Measurements from ENCODE around the gene CNTN4. TPM values are rescaled to one million over a fixed set of nuclear protein-coding genes. Genes with fewer than 3 reads are reported as not detected.

Gene CNTN4
- polyA plus RNA-seq, 1 donor (not counting 4 experiments of a cell fraction or from before 2014, with no cell fraction given), result not detected

DNA sequence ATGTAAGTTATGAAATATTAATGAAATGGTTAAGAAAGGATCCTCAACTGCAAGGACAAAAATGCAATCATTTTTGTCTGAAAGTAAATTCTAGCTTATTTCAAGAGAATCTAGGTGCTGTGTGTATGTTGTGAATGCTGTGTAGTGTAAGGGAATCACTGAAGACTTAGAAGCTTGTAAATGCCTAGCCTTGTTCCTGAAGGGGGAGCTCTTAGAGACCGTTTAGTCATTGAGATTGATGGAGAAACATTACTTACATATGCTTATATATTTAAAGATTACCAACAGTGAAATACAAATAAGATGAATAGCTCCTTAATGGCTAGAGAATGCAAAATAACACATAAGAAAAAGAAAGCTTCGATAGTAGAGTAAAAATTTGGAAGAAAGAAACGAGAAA lies 67.9 kb downstream of the CNTN4 start:
- dilution Hi-C loops (cut with MboI; ENCODE audit: extremely low pct_ligation_motif_present, low sequenced_read_pairs), result no loop called here
- no peaks in the 10 kb centered on the region for H3K27me3 ChIP-seq (ENCODE audit: control insufficient read depth, extremely low read depth, insufficient read depth, low read length)
- H3K9me3 ChIP-seq (ENCODE audit: control insufficient read depth, low read depth, low read length), result no peaks in the 10 kb centered on the region
- TF ChIP-seq, protein P1, sequence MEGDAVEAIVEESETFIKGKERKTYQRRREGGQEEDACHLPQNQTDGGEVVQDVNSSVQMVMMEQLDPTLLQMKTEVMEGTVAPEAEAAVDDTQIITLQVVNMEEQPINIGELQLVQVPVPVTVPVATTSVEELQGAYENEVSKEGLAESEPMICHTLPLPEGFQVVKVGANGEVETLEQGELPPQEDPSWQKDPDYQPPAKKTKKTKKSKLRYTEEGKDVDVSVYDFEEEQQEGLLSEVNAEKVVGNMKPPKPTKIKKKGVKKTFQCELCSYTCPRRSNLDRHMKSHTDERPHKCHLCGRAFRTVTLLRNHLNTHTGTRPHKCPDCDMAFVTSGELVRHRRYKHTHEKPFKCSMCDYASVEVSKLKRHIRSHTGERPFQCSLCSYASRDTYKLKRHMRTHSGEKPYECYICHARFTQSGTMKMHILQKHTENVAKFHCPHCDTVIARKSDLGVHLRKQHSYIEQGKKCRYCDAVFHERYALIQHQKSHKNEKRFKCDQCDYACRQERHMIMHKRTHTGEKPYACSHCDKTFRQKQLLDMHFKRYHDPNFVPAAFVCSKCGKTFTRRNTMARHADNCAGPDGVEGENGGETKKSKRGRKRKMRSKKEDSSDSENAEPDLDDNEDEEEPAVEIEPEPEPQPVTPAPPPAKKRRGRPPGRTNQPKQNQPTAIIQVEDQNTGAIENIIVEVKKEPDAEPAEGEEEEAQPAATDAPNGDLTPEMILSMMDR (optimal IDR thresholded peaks at IDR 0.05 in 1 of 3, IDR thresholded peaks at IDR 0.05 in 1 of 3, conservative IDR thresholded peaks at IDR 0.05 in 1 of 3; ENCODE audit: extremely low read depth in 1 of 3, insufficient read depth in 2 of 3, low read length in 3 of 3), result no peak
- no peak for TF ChIP-seq EZH2 (IDR thresholded peaks at IDR 0.05; ENCODE audit: low read length)
- H3K27ac ChIP-seq (ENCODE audit: control insufficient read depth, insufficient read depth, low read length), result no peak overlapping the region
- H3K9ac ChIP-seq (ENCODE audit: control insufficient read depth, extremely low read depth, insufficient read depth, low read length), result no peak overlapping the region
- H3K79me2 ChIP-seq (ENCODE audit: control insufficient read depth, insufficient read depth, low read length), result no peaks in the 10 kb centered on the region
- H4K20me1 ChIP-seq (ENCODE audit: control insufficient read depth, extremely low read depth, insufficient read depth, low read length), result no peaks in the 10 kb centered on the region
- H3K4me1 ChIP-seq (ENCODE audit: control insufficient read depth, extremely low read depth, insufficient read depth, low read length), result no peaks in the 10 kb centered on the region
- DNase-seq (ENCODE audit: low read depth, low spot score) (no peak), FAIRE-seq (no peak)
- no peaks in the 10 kb centered on the region for H3K9me1 ChIP-seq (ENCODE audit: control insufficient read depth, extremely low read depth, insufficient read depth, low read length)
- H3K36me3 ChIP-seq (ENCODE audit: control insufficient read depth in 2 of 2, extremely low read depth in 1 of 2, insufficient read depth in 2 of 2, low read length in 2 of 2), result no peaks in the 10 kb centered on the region
- H3K4me2 ChIP-seq (ENCODE audit: control insufficient read depth, extremely low read depth, insufficient read depth, low read depth, low read length), result no peak overlapping the region
- H2AFZ ChIP-seq (ENCODE audit: control insufficient read depth, low read length), result no peak overlapping the region
- no peak overlapping the region for H3K4me3 ChIP-seq (ENCODE audit: control insufficient read depth in 2 of 3, extremely low read depth in 1 of 3, insufficient read depth in 2 of 3, low read depth in 1 of 3, low read length in 3 of 3)

DNA sequence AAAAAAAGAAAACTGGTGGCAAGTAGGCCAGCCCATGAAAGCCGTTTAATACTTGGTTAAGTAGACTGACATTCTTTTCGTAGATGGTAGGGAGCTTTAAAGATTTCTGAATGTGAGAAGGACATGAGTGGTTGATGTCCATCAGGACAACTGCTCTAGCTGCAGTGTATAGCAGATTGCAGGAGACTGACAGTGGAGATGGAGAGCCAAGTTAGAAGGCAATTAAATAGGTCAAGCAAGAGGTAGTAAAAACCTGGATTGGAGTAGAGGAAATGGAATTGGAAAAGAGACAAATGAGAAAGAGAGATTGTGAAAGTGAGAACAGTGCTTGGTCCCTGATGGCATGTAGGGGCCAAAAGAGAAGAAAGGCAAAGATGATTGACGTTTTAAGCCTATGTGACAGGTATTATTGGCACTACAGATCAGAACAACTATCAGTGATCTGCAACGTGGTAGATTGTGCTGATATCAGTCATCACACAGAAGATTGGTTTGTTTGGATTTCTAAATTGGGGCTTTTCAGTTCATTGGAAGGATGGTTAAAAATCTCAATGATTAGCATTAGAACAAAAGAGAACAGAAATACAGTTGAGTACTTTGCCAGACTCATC lies 74.0 kb downstream of the CNTN4 start:
- Histone ChIP-seq H2AFZ (ENCODE audit: control insufficient read depth, low read length) (no peak overlapping the region), H3K27ac (ENCODE audit: control insufficient read depth, insufficient read depth, low read length) (no peak overlapping the region), H4K20me1 (ENCODE audit: control insufficient read depth, extremely low read depth, insufficient read depth, low read length) (no peaks in the 10 kb centered on the region), H3K9me3 (ENCODE audit: control insufficient read depth, low read depth, low read length) (no peaks in the 10 kb centered on the region), H3K4me1 (ENCODE audit: control insufficient read depth, extremely low read depth, insufficient read depth, low read length) (no peaks in the 10 kb centered on the region), H3K79me2 (ENCODE audit: control insufficient read depth, insufficient read depth, low read length) (no peaks in the 10 kb centered on the region), H3K4me2 (ENCODE audit: control insufficient read depth, extremely low read depth, insufficient read depth, low read depth, low read length) (no peak overlapping the region), H3K9ac (ENCODE audit: control insufficient read depth, extremely low read depth, insufficient read depth, low read length) (no peak overlapping the region), H3K27me3 (ENCODE audit: control insufficient read depth, extremely low read depth, insufficient read depth, low read length) (no peaks in the 10 kb centered on the region), H3K4me3 (ENCODE audit: control insufficient read depth in 2 of 3, extremely low read depth in 1 of 3, insufficient read depth in 2 of 3, low read depth in 1 of 3, low read length in 3 of 3) (no peak overlapping the region), H3K9me1 (ENCODE audit: control insufficient read depth, extremely low read depth, insufficient read depth, low read length) (no peaks in the 10 kb centered on the region), H3K36me3 (ENCODE audit: control insufficient read depth in 2 of 2, extremely low read depth in 1 of 2, insufficient read depth in 2 of 2, low read length in 2 of 2) (no peaks in the 10 kb centered on the region)
- no peak for DNase-seq (ENCODE audit: low read depth, low spot score)
- dilution Hi-C loops (cut with MboI; ENCODE audit: extremely low pct_ligation_motif_present, low sequenced_read_pairs), result no loop called here
- no peak for FAIRE-seq
- TF ChIP-seq, protein P1 (optimal IDR thresholded peaks at IDR 0.05 in 1 of 3, IDR thresholded peaks at IDR 0.05 in 1 of 3, conservative IDR thresholded peaks at IDR 0.05 in 1 of 3; ENCODE audit: extremely low read depth in 1 of 3, insufficient read depth in 2 of 3, low read length in 3 of 3), result no peak
- TF ChIP-seq EZH2 (IDR thresholded peaks at IDR 0.05; ENCODE audit: low read length), result no peak

Measured in keratinocyte (primary cell).